BLaER1 treated with 17β-estradiol and CSF1 and Interleukin-3, amounts not matched to agents 10 nM and 100 nM (cell line): Measurements from ENCODE around the gene SOX9.

ENCODE experiments used
- H3K27ac ChIP-seq, 11 experiments: shearing (Covaris generic); formaldehyde crosslinking; 2 replicates each; pipeline ENCODE4 v1.8.1; 2022
- H3K27me3 ChIP-seq, 11 experiments: shearing (Covaris generic); formaldehyde crosslinking; 2 replicates each; pipeline ENCODE4 v1.8.1; 2022
- H3K36me3 ChIP-seq, 11 experiments: shearing (Covaris generic); formaldehyde crosslinking; 2 replicates each; pipeline ENCODE4 v1.8.1; 2022
- H3K4me1 ChIP-seq, 10 experiments: shearing (Covaris generic); formaldehyde crosslinking; 2 replicates each; pipeline ENCODE4 v1.8.1; 2022
- H3K4me2 ChIP-seq, 11 experiments: shearing (Covaris generic); formaldehyde crosslinking; 2 replicates each; pipeline ENCODE4 v1.8.1; 2022
- H3K4me3 ChIP-seq, 10 experiments: shearing (Covaris generic); formaldehyde crosslinking; 2 replicates each; pipeline ENCODE4 v1.8.1; 2022
- H3K9ac ChIP-seq, 11 experiments: shearing (Covaris generic); formaldehyde crosslinking; 2 replicates each; pipeline ENCODE4 v1.8.1; 2022
- H3K9me3 ChIP-seq, 11 experiments: shearing (Covaris generic); formaldehyde crosslinking; replicated peaks in 1 of 11; 2 replicates each; pipeline ENCODE4 v1.8.1; 2022
- H4K20me1 ChIP-seq, 11 experiments: shearing (Covaris generic); formaldehyde crosslinking; 2 replicates each; pipeline ENCODE4 v1.8.1; 2022
- Cebpa-rat ChIP-seq, 11 experiments: shearing (Covaris generic); IDR thresholded peaks; 2 replicates each; pipeline ENCODE4 v1.8.1; 2022

The SOX9 gene

DNA sequence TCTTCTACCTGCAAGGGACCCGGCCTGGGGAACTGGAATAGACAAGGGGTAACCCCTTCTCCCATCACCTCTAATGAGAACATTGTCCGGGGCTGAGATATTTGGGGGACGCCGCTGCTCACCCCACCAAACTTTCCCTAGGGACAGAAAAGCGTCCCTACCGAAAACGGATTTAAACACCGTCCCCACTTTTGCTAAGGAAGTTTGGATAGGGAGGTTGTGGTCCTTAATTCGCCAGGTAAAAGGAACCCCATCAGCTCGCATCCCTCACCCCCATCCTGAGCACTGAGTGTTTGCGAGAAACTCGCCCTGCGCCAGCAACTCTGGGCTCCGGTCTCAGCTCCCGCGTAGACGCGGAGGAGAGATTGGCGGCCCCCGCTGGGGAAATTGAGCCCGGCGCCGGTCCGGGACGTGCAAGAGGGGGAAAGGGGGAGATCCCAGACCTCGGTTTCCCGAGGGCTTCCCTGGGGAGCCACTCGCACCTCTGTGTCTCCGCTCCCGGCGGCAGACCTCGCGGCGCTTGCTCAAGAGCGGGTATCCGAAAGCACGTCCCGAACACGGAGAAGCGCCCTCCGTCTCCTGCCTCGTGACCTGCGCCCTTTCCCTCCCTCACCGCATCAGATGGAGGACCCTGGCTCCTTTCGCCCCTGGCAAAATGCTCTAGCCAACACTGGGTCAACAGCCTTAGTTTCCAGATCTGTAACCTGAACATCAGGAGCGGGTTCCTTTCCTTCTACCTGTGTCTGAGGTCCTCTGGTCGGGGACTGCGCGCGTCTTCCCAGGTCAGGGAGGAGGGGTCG lies 3.1 kb upstream of the SOX9 start:
- Histone ChIP-seq H3K27me3 (peaks cover 9 to 36% (median 34%) of the 10 kb centered on the region in 11 experiments), H3K27ac (no peak overlapping the region), H3K9me3 (peaks cover 40 to 59% (median 55%) of the 10 kb centered on the region in 11 experiments), H3K4me2 (no peak overlapping the region), H3K4me3 (no peak overlapping the region), H3K4me1 (no peaks in the 10 kb centered on the region), H4K20me1 (no peaks in the 10 kb centered on the region), H3K9ac (no peak overlapping the region), H3K36me3 (no peaks in the 10 kb centered on the region)
- no peak for TF ChIP-seq Cebpa-rat (IDR thresholded peaks at IDR 0.05)

DNA sequence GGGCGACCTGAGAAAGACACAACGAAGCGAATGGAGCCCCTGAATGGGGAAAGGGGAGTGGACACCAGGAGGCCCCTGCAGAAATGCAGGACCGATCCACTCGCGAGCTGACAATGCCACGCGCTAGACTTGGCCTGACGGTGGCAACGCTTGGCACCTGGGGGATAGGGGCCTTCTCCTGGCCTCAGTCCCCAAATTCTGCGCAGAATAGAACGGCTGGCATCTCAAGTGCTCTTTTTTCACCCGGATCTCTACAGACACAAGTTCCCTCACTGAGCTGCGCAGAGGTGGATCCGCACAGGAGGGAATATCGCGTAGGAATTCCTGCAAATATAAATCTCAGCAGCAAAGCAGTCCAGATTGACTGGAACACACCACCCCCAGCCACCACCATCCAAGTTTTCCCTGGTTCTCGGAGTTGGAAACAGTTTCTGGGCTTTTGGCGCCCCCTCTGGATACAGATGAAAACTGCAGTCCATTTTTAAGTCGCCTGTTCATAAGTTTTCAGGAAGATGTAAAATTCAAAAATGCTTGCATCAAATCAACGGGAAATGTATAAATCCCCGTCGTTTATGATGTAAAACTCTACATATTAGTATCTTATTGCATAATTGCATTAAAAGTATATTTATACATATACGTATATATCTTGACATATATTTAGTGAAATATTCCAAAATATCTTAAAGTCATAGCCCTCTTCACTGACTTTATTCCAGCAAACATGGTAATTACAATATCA lies 2.3 kb upstream of the SOX9 start:
- Histone ChIP-seq H3K4me2 (no peak overlapping the region), H3K9ac (no peak overlapping the region)
- no peak for TF ChIP-seq Cebpa-rat (IDR thresholded peaks at IDR 0.05)

DNA sequence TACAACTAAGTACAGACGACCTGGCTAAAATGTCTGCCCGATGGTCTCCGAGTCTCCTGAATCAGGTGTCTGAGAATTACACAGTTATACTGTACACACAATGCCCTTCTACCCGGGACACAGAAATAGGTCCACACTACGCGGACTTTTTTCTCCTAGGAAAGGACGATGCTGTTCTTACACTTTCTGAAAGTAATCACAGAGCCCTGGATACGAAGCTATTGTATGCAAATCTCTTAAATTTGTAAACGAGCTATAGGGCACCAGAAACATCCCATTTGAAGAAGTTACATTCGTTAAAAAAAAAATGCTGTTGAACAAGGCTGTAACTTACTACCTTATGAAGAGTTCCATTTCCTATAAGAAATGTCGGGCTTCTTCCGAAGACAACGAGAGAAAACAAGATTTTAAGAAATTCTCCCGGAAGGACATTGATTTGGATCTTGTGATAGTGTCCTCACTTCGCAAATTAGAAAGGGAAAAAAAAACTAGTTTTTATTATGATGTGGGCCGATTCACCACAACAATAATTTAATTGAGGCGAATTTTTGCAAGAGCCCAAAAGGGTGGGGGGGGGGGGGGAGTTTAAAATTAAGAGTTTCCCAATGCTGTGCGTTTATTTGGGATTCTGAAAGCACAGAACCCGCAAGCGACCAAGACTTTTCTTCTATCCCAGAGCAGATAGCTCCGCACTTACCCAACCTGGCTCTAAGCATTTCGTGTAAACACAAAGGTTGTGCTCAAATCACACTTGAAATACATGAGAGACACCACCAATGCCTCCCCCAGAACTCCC lies 1.5 kb upstream of the SOX9 start:
- H3K9me3 ChIP-seq: peaks cover 46 to 69% (median 64%) of the 10 kb centered on the region in 11 experiments
- no peaks in the 10 kb centered on the region for H3K36me3 ChIP-seq
- peaks cover 9 to 42% (median 37%) of the 10 kb centered on the region in 11 experiments for H3K27me3 ChIP-seq
- no peak overlapping the region for H3K27ac ChIP-seq
- no peak for TF ChIP-seq Cebpa-rat (IDR thresholded peaks at IDR 0.05)
- no peaks in the 10 kb centered on the region for H3K4me1 ChIP-seq
- no peaks in the 10 kb centered on the region for H4K20me1 ChIP-seq
- H3K9ac ChIP-seq: no peak overlapping the region
- H3K4me2 ChIP-seq: no peak overlapping the region
- no peak overlapping the region for H3K4me3 ChIP-seq

More for the DNA sequence above, 2.3 kb upstream of the SOX9 start:
- H3K27me3 ChIP-seq: peaks cover 9 to 42% (median 37%) of the 10 kb centered on the region in 11 experiments
- H3K27ac ChIP-seq: no peak overlapping the region
- H3K36me3 ChIP-seq: no peaks in the 10 kb centered on the region
- no peaks in the 10 kb centered on the region for H4K20me1 ChIP-seq
- no peaks in the 10 kb centered on the region for H3K4me1 ChIP-seq
- H3K9me3 ChIP-seq: peaks cover 46 to 66% (median 62%) of the 10 kb centered on the region in 11 experiments
- H3K4me3 ChIP-seq: no peak overlapping the region

DNA sequence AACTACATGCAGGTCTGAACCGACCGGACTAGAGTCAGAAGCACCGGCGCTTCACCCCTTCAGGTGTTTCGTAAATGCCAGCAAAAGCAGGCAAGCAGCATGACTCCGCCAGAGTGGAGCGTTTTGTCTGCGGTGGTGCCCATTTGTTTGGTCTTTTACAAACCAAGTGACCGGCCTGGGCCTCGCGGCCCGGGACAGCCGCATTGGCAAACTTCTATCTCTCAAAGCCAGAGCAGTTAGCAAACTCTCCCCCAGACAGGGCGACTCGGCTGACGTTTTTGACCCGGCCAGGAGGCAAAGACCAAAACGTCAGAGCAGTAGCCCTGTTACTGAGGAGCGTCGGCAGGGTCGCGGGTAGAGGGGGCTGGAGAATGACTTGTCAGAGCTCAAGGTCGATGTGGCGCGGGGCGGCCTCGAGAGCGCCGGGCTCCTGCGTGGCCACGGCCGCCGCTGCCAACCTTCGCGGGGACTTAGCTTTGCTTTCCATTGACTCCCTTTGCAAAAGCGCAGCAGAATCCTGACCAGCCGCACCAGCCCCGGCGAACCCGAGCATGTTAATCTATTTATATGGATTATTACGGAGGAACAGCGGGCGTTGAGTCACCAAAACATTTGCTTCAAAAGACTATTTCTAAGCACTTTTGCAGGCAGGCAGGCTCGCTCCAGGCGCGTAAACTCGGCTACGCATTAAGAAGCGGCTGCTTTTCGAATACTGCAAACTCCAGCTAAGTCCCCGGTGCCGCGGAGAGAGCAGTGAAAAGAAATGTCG lies 763 bp upstream of the SOX9 start:
- Histone ChIP-seq H3K9me3 (peaks cover 46 to 69% (median 64%) of the 10 kb centered on the region in 11 experiments), H3K4me3 (no peak overlapping the region), H3K9ac (no peak overlapping the region), H3K4me2 (no peak overlapping the region), H3K27me3 (peaks cover 9 to 42% (median 37%) of the 10 kb centered on the region in 11 experiments), H3K4me1 (no peaks in the 10 kb centered on the region), H4K20me1 (no peaks in the 10 kb centered on the region), H3K36me3 (no peaks in the 10 kb centered on the region), H3K27ac (no peak overlapping the region)
- TF ChIP-seq Cebpa-rat (IDR thresholded peaks at IDR 0.05): no peak

DNA sequence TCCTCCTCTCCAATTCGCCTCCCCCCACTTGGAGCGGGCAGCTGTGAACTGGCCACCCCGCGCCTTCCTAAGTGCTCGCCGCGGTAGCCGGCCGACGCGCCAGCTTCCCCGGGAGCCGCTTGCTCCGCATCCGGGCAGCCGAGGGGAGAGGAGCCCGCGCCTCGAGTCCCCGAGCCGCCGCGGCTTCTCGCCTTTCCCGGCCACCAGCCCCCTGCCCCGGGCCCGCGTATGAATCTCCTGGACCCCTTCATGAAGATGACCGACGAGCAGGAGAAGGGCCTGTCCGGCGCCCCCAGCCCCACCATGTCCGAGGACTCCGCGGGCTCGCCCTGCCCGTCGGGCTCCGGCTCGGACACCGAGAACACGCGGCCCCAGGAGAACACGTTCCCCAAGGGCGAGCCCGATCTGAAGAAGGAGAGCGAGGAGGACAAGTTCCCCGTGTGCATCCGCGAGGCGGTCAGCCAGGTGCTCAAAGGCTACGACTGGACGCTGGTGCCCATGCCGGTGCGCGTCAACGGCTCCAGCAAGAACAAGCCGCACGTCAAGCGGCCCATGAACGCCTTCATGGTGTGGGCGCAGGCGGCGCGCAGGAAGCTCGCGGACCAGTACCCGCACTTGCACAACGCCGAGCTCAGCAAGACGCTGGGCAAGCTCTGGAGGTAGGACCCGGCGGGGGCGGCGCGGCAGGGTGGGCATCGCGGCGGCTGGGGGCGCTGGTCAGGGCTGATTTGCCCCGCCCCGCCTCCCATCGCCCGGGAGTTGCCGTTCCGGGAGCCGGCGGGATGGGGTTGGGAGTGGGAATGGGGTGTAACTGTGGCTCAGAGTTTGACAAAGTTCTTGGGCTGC lies 567 bp downstream of the SOX9 start:
- Histone ChIP-seq H3K27ac (no peak overlapping the region), H3K4me2 (no peak overlapping the region), H3K36me3 (no peaks in the 10 kb centered on the region), H4K20me1 (no peaks in the 10 kb centered on the region), H3K9me3 (peaks cover 43 to 62% (median 58%) of the 10 kb centered on the region in 11 experiments), H3K4me1 (peaks cover 0 to 2% (median 0%) of the 10 kb centered on the region in 10 experiments; a peak in 1 of 20 replicates), H3K9ac (no peak overlapping the region), H3K4me3 (no peak overlapping the region), H3K27me3 (peaks cover 9 to 42% (median 37%) of the 10 kb centered on the region in 11 experiments)
- TF ChIP-seq Cebpa-rat (IDR thresholded peaks at IDR 0.05): no peak

DNA sequence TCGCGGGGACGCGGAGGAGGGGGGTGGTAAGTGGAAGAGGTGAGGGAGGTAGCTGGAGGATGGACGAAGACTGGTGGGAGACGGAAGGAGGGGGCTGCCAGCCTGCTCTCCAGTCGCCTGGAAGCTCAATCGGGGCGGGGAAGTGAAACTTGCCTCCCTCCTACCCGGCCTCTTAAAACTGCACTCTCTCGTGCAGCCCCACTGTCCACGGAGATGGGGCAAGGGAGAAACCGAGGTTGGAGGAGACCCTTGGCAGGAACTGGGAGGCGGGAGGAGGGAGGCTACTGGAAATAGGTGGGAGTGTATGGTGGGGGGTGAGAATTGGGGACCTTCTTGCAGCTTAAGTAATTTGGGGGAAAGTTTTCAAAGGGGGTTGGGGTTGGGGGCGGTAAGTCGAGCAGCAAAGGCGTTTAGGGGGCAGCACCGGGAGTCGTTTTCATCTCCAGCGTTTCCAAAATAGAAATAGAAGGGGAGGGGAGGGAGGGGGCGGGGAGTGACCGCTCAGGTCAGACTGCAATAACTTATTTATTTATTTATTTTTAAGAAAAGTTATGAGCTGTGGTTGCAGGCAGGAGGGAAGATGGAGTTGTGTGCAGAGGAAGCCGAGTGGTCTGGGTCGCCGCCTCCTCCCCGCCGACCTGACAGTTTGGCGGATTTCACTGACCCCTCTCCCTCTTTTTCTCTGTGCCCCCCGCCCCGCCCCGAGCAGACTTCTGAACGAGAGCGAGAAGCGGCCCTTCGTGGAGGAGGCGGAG lies 1.4 kb downstream of the SOX9 start:
- no peak for TF ChIP-seq Cebpa-rat (IDR thresholded peaks at IDR 0.05)
- H3K4me2 ChIP-seq: no peak overlapping the region
- H3K4me1 ChIP-seq: peaks cover 0 to 4% (median 0%) of the 10 kb centered on the region in 10 experiments; a peak in 1 of 20 replicates
- H3K9ac ChIP-seq: no peak overlapping the region
- H3K27ac ChIP-seq: no peak overlapping the region
- H3K4me3 ChIP-seq: no peak overlapping the region
- H3K36me3 ChIP-seq: no peaks in the 10 kb centered on the region
- peaks cover 9 to 42% (median 37%) of the 10 kb centered on the region in 11 experiments for H3K27me3 ChIP-seq
- no peaks in the 10 kb centered on the region for H4K20me1 ChIP-seq
- H3K9me3 ChIP-seq: peaks cover 35 to 54% (median 50%) of the 10 kb centered on the region in 11 experiments

DNA sequence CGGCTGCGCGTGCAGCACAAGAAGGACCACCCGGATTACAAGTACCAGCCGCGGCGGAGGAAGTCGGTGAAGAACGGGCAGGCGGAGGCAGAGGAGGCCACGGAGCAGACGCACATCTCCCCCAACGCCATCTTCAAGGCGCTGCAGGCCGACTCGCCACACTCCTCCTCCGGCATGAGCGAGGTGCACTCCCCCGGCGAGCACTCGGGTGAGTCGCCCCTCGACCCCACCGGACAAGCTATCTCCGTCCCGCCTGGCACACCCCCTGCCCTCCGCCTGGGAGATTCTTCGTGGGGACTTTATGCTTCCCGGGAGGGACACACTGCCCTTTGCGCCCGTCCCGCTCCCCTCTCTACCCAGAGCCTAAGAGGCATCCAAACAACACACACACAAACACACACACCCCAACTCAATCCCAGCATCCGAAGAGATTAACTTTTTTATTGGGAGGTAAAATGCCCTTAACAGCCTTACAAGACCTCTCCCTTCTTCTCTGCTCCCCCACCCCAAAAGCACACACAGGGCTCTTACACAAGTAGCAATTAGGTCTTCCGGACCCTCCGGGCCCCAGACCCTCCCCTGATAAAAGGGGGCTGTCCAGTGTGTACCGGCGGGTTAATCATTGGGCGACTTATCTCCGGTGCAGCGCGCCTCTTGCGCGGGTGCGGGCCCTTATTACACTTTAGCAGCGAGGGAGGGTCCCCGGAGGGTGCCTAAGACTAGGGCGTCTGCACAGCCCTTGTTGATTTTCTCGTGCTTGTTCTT lies 2.1 kb downstream of the SOX9 start:
- Histone ChIP-seq H3K27me3 (peaks cover 9 to 42% (median 37%) of the 10 kb centered on the region in 11 experiments), H3K27ac (no peak overlapping the region), H4K20me1 (no peaks in the 10 kb centered on the region), H3K4me2 (no peak overlapping the region), H3K9me3 (peaks cover 28 to 46% (median 42%) of the 10 kb centered on the region in 11 experiments), H3K4me3 (no peak overlapping the region), H3K4me1 (peaks cover 0 to 4% (median 0%) of the 10 kb centered on the region in 10 experiments; a peak in 1 of 20 replicates), H3K9ac (no peak overlapping the region), H3K36me3 (no peaks in the 10 kb centered on the region)
- TF ChIP-seq Cebpa-rat (IDR thresholded peaks at IDR 0.05): no peak
